Left ventricle myocardium inferior (tissue), 1 donor: ENCODE data around the gene TMEM179. TPM values are rescaled to one million over a fixed set of nuclear protein-coding genes. Genes with fewer than 3 reads are reported as not detected.
"Not testable (repeated sequence)": the region's sequence is repeated elsewhere in the genome, so short reads cannot be mapped to it uniquely, and the experiment has no call there.

Experiments
- DNase-seq: peaks from one replicate; pipeline ENCODE4 v3.0.0-alpha.2; 2020
- H3K27ac ChIP-seq: fragments of 200-600 bp; replicated peaks from 2 replicates; pipeline ENCODE4 v1.8.0; 2021
- H3K27me3 ChIP-seq: fragments of 200-600 bp; 2 replicates; pipeline ENCODE4 v1.8.0; 2021; ENCODE audit warnings: low read depth
- H3K36me3 ChIP-seq: fragments of 200-600 bp; 2 replicates; pipeline ENCODE4 v1.8.0; 2021
- H3K4me1 ChIP-seq: fragments of 200-600 bp; 2 replicates; pipeline ENCODE4 v1.8.0; 2021
- H3K4me3 ChIP-seq: fragments of 200-600 bp; 2 replicates; pipeline ENCODE4 v1.8.0; 2021; ENCODE audit warnings: mild to moderate bottlenecking, moderate library complexity
- H3K9me3 ChIP-seq: fragments of 200-600 bp; replicated peaks from 2 replicates; pipeline ENCODE4 v1.8.0; 2021
- intact Hi-C: fragments of 100-400 bp; cut with micrococcal nuclease; formaldehyde crosslinking; loops from one replicate; pipeline ENCODE4 v1.11.0; 2022
- long read RNA-seq: library from polyadenylated mRNA; unstranded; transcript quantifications from one replicate; pipeline ENCODE4 v2.0.0, GENCODE V29; 2021
- total RNA-seq: library from RNA; stranded (reverse); fragmentation: NEBNext Ultra II Directional; extraction: Animal tissue kit (Norgen Biotek cat#: 25700); gene quantifications from one replicate; pipeline ENCODE4 v1.2.1, GENCODE V29; 2021
- TF ChIP-seq, protein P1 (sequence below): fragments of 200-600 bp; IDR thresholded peaks from 2 replicates; pipeline ENCODE4 v1.8.0; 2021; ENCODE audit warnings: antibody characterized with exemption, mild to moderate bottlenecking, borderline replicate concordance
- donor health status: DM: no; HTN: yes; CAD: no; lungs with severe emphysema.

TMEM179 gene
- total RNA-seq: 0.49 TPM
- long read RNA-seq, partial matches to known transcripts: 0 of 2 reads
- long read RNA-seq, other reads (novel, unspliced or antisense): 0 of 2 reads

DNA sequence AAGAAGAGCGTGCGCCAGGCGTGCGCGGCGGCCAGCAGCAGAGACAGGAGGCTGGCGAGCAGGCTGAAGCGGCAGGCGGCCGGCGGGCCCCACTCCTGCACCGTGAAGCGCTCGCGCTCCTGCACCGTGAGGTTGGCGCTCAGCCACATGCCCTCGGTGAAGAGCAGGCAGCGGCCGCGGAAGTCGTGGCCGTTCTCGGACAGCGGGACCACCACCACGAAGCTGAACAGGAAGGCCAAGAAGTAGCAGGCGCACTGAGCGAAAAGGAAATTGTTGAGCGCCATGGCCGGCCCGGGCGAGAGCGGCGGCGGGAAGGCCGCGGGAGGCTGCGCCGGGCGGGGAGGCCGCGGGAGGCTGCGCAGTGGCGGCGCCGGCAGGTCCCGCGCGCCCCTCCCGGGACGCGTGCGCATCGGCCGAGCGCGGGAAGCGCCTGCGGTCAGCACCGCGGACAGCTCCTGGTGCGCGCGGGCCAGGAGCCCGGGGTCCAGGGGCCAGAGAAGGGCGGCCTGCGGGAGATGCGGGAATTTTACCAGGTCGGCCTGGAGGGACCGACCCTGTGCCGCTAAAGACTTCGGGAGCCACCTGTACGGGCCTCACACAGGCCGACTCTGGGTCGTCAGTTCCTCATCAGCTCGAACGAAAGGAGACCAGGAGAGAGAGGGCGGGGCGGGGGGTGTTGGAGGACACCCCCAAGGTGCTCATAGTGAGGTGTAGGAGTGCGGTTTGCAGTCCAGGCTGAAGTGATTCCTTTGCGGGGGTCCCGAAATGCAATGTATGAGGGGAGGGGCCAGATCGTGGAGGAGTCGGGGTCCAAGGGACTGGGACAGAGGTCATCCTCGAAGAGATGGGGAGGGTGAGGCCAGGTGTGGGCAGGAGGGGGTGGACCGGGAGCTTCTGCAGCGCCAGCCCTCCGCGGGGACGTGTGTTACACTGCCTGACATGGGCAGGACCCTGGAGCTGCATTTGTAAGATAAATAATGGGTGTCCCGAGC lies at the start of gene TMEM179:
TSS of gene TMEM179 (minus strand) at position 315 of the 992 bp plus-strand sequence. CDS start at position 284, 31 bp downstream.
- TF ChIP-seq, protein P1, sequence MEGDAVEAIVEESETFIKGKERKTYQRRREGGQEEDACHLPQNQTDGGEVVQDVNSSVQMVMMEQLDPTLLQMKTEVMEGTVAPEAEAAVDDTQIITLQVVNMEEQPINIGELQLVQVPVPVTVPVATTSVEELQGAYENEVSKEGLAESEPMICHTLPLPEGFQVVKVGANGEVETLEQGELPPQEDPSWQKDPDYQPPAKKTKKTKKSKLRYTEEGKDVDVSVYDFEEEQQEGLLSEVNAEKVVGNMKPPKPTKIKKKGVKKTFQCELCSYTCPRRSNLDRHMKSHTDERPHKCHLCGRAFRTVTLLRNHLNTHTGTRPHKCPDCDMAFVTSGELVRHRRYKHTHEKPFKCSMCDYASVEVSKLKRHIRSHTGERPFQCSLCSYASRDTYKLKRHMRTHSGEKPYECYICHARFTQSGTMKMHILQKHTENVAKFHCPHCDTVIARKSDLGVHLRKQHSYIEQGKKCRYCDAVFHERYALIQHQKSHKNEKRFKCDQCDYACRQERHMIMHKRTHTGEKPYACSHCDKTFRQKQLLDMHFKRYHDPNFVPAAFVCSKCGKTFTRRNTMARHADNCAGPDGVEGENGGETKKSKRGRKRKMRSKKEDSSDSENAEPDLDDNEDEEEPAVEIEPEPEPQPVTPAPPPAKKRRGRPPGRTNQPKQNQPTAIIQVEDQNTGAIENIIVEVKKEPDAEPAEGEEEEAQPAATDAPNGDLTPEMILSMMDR: no peak
- intact Hi-C loops: no loop called here
- Histone ChIP-seq H3K4me3 (peak within 1 kb of the TSS; percentile 47), H3K27me3 (peaks cover 95% of the 10 kb centered on the region), H3K27ac (no peak within 1 kb of the TSS), H3K9me3 (no peaks in the 10 kb centered on the region), H3K4me1 (peaks cover 4% of the 10 kb centered on the region), H3K36me3 (no peaks in the 10 kb centered on the region)
- DNase-seq: no peak

DNA sequence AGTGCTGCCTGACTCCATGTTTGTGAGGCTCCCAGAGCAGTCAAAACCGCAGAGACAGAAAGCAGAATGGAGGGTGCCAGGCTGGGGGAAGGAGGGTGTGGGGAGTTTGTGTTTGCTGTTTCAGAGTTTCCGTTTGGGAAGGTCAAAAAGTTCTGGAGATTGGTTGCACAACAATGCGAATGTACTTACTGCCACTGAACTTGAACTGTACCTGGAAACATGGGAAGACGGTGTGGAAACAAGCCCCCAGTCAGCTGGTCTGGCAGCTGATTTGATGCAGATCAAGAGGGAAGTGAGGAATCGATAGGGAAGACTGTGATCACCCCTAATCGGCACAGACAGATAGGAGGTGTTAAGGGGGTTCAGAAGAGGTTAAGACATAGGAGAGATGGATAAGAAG lies 49.5 kb upstream of the TMEM179 start:
- Histone ChIP-seq H3K4me3 (no peak overlapping the region), H3K36me3 (no peaks in the 10 kb centered on the region), H3K9me3 (no peaks in the 10 kb centered on the region), H3K4me1 (peaks cover 27% of the 10 kb centered on the region), H3K27me3 (no peaks in the 10 kb centered on the region), H3K27ac (no peak overlapping the region)
- DNase-seq: no peak
- intact Hi-C loops: no loop called here
- TF ChIP-seq, protein P1: no peak

DNA sequence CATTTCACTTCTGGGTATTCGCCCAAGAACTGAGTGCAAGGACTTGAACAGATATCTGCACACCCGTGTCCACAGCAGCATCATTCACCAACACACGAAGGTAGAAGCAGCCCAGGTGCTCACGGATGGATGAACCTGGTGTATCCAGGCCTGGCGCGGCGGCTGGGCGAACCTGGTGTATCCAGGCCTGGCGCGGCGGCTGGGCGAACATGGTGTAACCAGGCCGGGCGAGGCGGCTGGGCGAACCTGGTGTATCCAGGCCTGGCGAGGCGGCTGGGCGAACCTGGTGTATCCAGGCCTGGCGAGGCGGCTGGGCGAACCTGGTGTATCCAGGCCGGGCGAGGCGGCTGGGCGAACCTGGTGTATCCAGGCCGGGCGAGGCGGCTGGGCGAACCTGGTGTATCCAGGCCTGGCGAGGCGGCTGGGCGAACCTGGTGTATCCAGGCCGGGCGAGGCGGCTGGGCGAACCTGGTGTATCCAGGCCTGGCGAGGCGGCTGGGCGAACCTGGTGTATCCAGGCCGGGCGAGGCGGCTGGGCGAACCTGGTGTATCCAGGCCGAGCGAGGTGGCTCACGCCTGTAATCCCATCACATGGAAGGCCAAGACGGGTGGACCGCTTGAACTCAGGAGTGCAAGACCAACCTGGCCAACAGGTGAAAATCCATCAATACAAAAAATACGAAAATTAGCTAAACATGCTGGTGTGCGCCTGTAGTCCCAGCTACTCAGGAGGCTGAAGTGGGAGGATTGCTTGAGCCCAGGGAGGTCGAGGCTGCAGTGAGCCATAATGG lies 48.8 kb upstream of the TMEM179 start:
- H3K27ac ChIP-seq, H3K4me3 ChIP-seq, H3K36me3 ChIP-seq, H3K9me3 ChIP-seq, DNase-seq, H3K27me3 ChIP-seq, intact Hi-C loops: not testable (repeated sequence)
- peaks cover 23% of the 10 kb centered on the region for H3K4me1 ChIP-seq

DNA sequence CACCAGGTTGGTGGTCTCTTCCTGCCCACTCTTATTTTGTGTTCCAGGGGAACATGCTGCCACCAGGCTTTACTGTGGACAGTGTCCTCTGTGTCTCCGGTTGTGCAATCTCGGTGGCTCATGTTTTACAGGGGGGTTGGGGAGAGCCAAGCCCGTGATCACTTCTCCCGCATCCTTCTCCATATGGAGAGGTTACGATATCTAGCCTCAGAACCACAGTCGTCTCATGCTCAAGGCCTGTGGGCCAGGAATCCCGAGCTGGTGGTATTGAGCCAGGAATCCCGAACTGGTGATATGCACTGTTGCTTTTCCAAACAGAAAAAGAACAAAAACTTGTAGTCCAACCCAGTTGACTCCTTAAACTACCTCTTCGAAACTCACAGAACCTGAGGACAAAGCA lies 47.8 kb upstream of the TMEM179 start:
- DNase-seq: no peak
- TF ChIP-seq, protein P1: no peak
- H3K27me3 ChIP-seq: no peaks in the 10 kb centered on the region
- no peak overlapping the region for H3K27ac ChIP-seq
- H3K4me3 ChIP-seq: no peak overlapping the region
- no peaks in the 10 kb centered on the region for H3K36me3 ChIP-seq
- H3K4me1 ChIP-seq: peaks cover 23% of the 10 kb centered on the region
- no peaks in the 10 kb centered on the region for H3K9me3 ChIP-seq
- intact Hi-C loops: no loop called here

DNA sequence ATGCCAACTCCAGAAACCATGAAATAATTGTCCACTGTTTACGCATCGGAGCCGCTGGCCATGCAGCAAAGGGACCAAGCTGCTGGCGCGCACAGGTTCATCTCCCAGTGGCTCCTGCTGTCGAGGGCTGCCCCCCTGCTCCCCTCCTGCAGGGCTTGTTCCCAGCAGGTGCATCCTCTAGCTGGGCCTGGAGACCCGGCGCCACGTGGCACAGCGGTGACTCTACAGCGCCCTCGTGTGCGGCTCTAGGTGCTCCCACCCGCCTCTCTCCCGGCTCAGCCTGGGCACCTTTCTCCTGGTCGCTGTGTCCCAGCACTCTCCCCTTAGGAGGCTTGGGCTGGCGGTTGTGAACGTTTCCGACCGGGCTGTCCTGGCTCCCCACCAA lies 47.3 kb upstream of the TMEM179 start:
- peaks cover 23% of the 10 kb centered on the region for H3K4me1 ChIP-seq
- no peaks in the 10 kb centered on the region for H3K36me3 ChIP-seq
- intact Hi-C loops: no loop called here
- H3K4me3 ChIP-seq: no peak overlapping the region
- no peaks in the 10 kb centered on the region for H3K27me3 ChIP-seq
- no peak overlapping the region for H3K27ac ChIP-seq
- no peak for DNase-seq
- TF ChIP-seq, protein P1: no peak
- no peaks in the 10 kb centered on the region for H3K9me3 ChIP-seq
